T-helper 2 cell treated with Interferon-gamma antibody and Interleukin-4, amounts not matched to agents 5 μg/mL and 100 μg/mL, for 36 hours (primary cell): ENCODE measurements around the gene GMCL2.
"Not testable (repeated sequence)": the region's sequence is repeated elsewhere in the genome, so short reads cannot be mapped to it uniquely, and the experiment has no call there.

ENCODE experiments used
- DNase-seq: peaks from one replicate; pipeline ENCODE4 v3.0.0; 2021; ENCODE audit warnings: low spot score
- H3K27ac Mint-ChIP-seq: one replicate; pipeline ENCODE4 v1.8.0; 2021; ENCODE audit warnings: mild to moderate bottlenecking, mixed read lengths
- H3K27me3 Mint-ChIP-seq: one replicate; pipeline ENCODE4 v1.8.0; 2021; ENCODE audit warnings: low read depth, mixed read lengths
- H3K36me3 Mint-ChIP-seq: one replicate; pipeline ENCODE4 v1.8.0; 2021; ENCODE audit warnings: low read depth, mixed read lengths
- H3K4me1 Mint-ChIP-seq: one replicate; pipeline ENCODE4 v1.8.0; 2021; ENCODE audit warnings: low read depth, mixed read lengths
- H3K4me3 Mint-ChIP-seq: one replicate; pipeline ENCODE4 v1.8.0; 2022; ENCODE audit warnings: mild to moderate bottlenecking, moderate library complexity, mixed read lengths
- H3K9me3 Mint-ChIP-seq: one replicate; pipeline ENCODE4 v1.8.0; 2021; ENCODE audit warnings: mixed read lengths

The GMCL2 gene

GRCh38 chr5:178206166-178207101, 19.3 kb upstream of the GMCL2 start:
- DNase-seq: no peak
- Mint-ChIP-seq H3K27ac (peak overlapping the region; percentile 78), H3K27me3 (peaks cover 2% of the 10 kb centered on the region), H3K4me1 (peaks cover 28% of the 10 kb centered on the region), H3K36me3 (peaks cover 60% of the 10 kb centered on the region), H3K4me3 (peak overlapping the region; percentile 87), H3K9me3 (no peaks in the 10 kb centered on the region)

- Mint-ChIP-seq H3K36me3 (peaks cover 54% of the 10 kb centered on the region), H3K9me3 (no peaks in the 10 kb centered on the region), H3K27ac (peak overlapping the region; percentile 78), H3K27me3 (peaks cover 2% of the 10 kb centered on the region), H3K4me3 (peak overlapping the region; percentile 87), H3K4me1 (peaks cover 28% of the 10 kb centered on the region)
- no peak for DNase-seq
These were observed 18.5 kb upstream of the GMCL2 start for GRCh38 chr5:178205749-178206047.

- Mint-ChIP-seq H3K4me3 (peak overlapping the region; percentile 87), H3K27me3 (peaks cover 2% of the 10 kb centered on the region), H3K27ac (peak overlapping the region; percentile 78), H3K36me3 (peaks cover 50% of the 10 kb centered on the region), H3K4me1 (peaks cover 28% of the 10 kb centered on the region), H3K9me3 (no peaks in the 10 kb centered on the region)
- peak; percentile 79 for DNase-seq
These were observed 18.0 kb upstream of the GMCL2 start for GRCh38 chr5:178204935-178205748.

- Mint-ChIP-seq H3K4me1 (peaks cover 26% of the 10 kb centered on the region), H3K27me3 (peaks cover 2% of the 10 kb centered on the region), H3K4me3 (peak within 1 kb of the TSS; percentile 99), H3K27ac (peak within 1 kb of the TSS; percentile 99), H3K9me3 (no peaks in the 10 kb centered on the region), H3K36me3 (peaks cover 42% of the 10 kb centered on the region)
- DNase-seq: peak; percentile 95
These were observed 17.2 kb upstream of the GMCL2 start, which contains the start of gene HNRNPAB for GRCh38 chr5:178204182-178204934. Gene HNRNPAB, plus strand, starts transcription at chr5:178204533. Its CDS starts 305 bp downstream, at chr5:178204838.

GRCh38 chr5:178203670-178204181, 16.6 kb upstream of the GMCL2 start:
- H3K4me1 Mint-ChIP-seq: peaks cover 23% of the 10 kb centered on the region
- H3K4me3 Mint-ChIP-seq: peak overlapping the region; percentile 99
- peaks cover 2% of the 10 kb centered on the region for H3K27me3 Mint-ChIP-seq
- H3K9me3 Mint-ChIP-seq: no peaks in the 10 kb centered on the region
- H3K36me3 Mint-ChIP-seq: peaks cover 36% of the 10 kb centered on the region
- peak overlapping the region; percentile 99 for H3K27ac Mint-ChIP-seq
- DNase-seq: no peak

GRCh38 chr5:178202541-178202940, 15.4 kb upstream of the GMCL2 start:
- Mint-ChIP-seq H3K9me3 (no peaks in the 10 kb centered on the region), H3K4me1 (peaks cover 17% of the 10 kb centered on the region), H3K27ac (no peak overlapping the region), H3K4me3 (peak overlapping the region; percentile 64), H3K36me3 (peaks cover 26% of the 10 kb centered on the region), H3K27me3 (peaks cover 2% of the 10 kb centered on the region)
- no peak for DNase-seq

- Mint-ChIP-seq H3K27ac (no peak overlapping the region), H3K9me3 (no peaks in the 10 kb centered on the region), H3K4me1 (peaks cover 11% of the 10 kb centered on the region), H3K4me3 (no peak overlapping the region), H3K36me3 (peaks cover 19% of the 10 kb centered on the region), H3K27me3 (peaks cover 2% of the 10 kb centered on the region)
- no peak for DNase-seq
These were observed 14.7 kb upstream of the GMCL2 start for GRCh38 chr5:178201927-178202235.

- peaks cover 14% of the 10 kb centered on the region for H3K36me3 Mint-ChIP-seq
- no peak for DNase-seq
- no peak overlapping the region for H3K27ac Mint-ChIP-seq
- H3K4me1 Mint-ChIP-seq: peaks cover 7% of the 10 kb centered on the region
- no peaks in the 10 kb centered on the region for H3K9me3 Mint-ChIP-seq
- H3K27me3 Mint-ChIP-seq: peaks cover 2% of the 10 kb centered on the region
- no peak overlapping the region for H3K4me3 Mint-ChIP-seq
These were observed 14.2 kb upstream of the GMCL2 start for GRCh38 chr5:178201221-178201926.

- Mint-ChIP-seq H3K27me3 (peaks cover 6% of the 10 kb centered on the region), H3K4me3 (no peak overlapping the region), H3K27ac (no peak overlapping the region), H3K9me3 (no peaks in the 10 kb centered on the region), H3K4me1 (peaks cover 2% of the 10 kb centered on the region), H3K36me3 (peaks cover 3% of the 10 kb centered on the region)
- DNase-seq: no peak
These were observed 12.6 kb upstream of the GMCL2 start for GRCh38 chr5:178199581-178200434.

GRCh38 chr5:178198706-178199105, 11.5 kb upstream of the GMCL2 start:
- Mint-ChIP-seq H3K27ac (no peak overlapping the region), H3K4me3 (no peak overlapping the region), H3K4me1 (peaks cover 6% of the 10 kb centered on the region), H3K36me3 (no peaks in the 10 kb centered on the region), H3K9me3 (no peaks in the 10 kb centered on the region), H3K27me3 (peaks cover 11% of the 10 kb centered on the region)
- no peak for DNase-seq

- not testable (repeated sequence) for H3K4me3 Mint-ChIP-seq, DNase-seq, H3K27ac Mint-ChIP-seq, H3K9me3 Mint-ChIP-seq, H3K4me1 Mint-ChIP-seq, H3K36me3 Mint-ChIP-seq
- H3K27me3 Mint-ChIP-seq: peaks cover 15% of the 10 kb centered on the region
These were observed 11.0 kb upstream of the GMCL2 start for GRCh38 chr5:178198151-178198550.

GRCh38 chr5:178196986-178197385, 9.8 kb upstream of the GMCL2 start:
- H3K36me3 Mint-ChIP-seq: no peaks in the 10 kb centered on the region
- H3K4me1 Mint-ChIP-seq: peaks cover 10% of the 10 kb centered on the region
- no peak overlapping the region for H3K27ac Mint-ChIP-seq

More at GRCh38 chr5:178196986-178197385, 9.8 kb upstream of the GMCL2 start:
- no peaks in the 10 kb centered on the region for H3K9me3 Mint-ChIP-seq
- peaks cover 24% of the 10 kb centered on the region for H3K27me3 Mint-ChIP-seq
- no peak for DNase-seq
- no peak overlapping the region for H3K4me3 Mint-ChIP-seq
